Islet precursor cell (in vitro differentiated cells): ENCODE measurements around the gene ZNF555.
"Not testable (repeated sequence)": the region's sequence is repeated elsewhere in the genome, so short reads cannot be mapped to it uniquely, and the experiment has no call there.

Experiments used
- DNase-seq: peaks from one replicate; pipeline ENCODE4 v3.0.0-alpha.2; 2018

Gene ZNF555

DNA sequence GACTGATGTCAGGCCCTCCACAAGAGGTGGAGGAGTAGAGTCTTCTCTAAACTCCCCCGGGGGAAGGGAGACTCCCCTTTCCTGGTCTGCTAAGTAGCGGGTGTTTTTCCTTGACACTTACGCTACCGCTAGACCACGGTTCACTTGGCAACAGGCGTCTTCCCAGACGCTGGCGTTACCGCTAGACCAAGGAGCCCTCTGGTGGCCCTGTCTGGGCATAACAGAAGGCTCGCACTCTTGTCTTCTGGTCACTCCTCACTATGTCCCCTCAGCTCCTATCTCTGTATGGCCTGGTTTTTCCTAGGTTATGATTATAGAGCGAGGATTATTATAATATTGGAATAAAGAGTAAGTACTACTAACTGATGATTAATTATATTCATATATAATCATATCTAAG is 30.9 kb downstream of the ZNF555 start:
- not testable (repeated sequence) for DNase-seq

DNA sequence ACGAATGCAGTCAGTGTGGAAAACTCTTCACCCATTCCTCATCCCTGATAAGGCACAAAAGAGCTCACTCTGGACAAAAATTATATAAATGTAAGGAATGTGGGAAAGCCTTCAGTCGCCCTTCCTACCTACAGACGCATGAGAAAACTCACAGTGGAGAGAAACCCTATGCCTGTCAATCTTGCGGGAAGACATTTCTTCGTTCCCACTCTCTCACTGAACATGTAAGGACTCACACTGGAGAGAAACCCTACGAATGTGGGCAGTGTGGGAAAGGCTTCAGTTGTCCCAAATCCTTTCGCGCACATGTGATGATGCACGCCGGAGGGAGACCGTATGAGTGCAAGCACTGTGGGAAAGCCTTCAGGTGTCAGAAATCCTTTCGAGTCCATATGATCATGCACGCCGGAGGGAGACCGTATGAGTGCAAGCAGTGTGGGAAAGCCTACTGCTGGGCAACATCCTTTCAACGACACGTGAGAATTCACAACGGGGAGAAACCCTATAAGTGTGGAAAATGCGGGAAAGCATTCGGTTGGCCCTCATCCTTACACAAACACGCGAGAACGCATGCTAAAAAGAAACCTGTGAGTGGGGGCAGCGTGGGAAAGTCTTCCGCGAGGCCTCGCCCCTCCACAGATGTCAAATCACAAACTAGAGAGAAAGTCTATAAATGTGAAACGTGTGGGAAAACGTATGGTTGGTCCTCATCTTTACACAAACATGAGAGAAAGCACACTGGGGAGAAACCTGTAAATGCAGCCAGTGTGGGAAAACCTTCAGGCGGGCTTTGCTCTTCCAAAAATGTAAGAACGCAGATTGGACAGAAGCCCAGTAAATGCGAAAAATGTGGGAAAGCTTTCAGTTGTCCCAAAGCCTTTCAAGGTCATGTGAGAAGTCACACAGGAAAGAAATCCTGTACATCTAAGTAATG is 36.4 kb downstream of the ZNF555 start:
- no peak for DNase-seq

DNA sequence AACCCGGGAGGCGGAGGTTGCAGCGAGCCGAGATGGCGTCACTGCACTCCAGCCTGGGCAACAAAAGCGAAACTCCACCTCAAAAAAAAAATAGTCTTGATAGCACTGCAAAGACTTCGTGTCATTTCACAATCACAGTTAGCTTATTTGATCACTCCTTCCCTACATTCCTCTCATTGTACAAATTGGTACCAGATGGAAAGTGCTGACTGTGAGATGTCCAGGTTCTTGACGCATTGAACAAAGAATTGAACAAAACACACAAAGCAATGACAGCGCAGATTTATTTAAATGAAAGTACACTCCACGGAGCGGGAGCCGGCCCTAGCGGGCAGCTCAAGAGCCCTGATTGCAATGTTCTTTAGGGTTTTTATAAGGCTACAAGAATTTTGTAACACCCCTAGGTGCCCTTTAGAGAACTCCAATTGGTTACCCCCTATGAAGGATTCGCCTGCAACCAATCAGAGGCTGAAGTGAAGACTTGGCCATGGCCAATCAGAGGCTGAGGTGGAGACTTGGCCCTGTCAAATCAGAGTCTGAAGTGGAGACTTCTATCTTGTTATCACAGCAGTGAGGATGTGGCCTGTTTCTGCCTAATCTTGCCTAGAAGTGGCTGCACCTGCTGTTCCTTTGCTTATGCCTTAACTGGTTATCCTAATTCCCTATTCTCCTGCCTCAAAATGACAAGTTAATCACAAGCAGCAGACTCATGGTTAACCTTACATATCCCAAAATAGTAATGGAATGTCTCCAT is 42.6 kb downstream of the ZNF555 start:
- no peak for DNase-seq

DNA sequence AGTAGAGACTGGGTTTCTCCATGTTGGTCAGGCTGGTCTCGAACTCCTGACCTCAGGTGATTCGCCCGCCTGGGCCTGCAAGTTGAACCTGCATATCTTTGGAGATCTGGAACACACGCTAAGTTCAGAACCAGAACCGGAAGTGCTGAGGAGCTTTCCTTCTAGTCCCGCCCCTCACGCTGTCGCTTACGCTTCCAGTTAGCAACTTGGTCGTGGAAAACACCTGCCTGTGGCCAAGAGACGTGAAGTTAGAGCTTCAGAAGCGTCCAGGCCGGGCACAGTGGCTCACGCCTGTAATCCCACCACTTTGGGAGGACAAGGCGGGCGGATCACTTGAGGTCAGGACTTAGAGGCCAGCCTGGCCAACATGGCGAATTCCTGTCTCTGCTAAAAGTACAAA is 44.5 kb downstream of the ZNF555 start:
- DNase-seq: no peak

DNA sequence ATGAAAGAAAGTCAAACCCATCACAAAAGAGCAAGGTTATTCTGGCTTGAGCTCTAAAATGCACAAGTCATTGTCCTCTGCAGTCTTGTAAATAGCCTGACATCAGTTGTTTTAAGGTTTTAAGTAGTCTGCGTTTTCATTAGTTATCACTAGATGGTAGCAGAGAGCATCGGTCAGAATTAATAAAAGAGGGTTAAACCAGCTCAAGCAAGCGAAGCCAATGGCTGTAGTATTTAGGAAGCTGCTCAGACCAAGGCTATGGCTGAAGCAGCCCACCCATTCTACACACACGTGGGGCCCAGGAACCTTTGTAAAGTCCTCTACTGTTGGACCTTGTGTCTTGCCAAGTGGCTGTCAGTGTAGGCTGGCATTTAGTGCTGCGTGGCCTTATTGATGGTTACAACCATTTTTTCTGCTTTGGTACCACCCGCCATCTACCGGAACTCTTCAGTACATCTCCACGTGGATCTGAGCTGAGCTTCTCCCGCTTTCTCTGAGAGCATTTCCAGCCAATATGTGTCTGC is 46.2 kb downstream of the ZNF555 start:
- DNase-seq: no peak

DNA sequence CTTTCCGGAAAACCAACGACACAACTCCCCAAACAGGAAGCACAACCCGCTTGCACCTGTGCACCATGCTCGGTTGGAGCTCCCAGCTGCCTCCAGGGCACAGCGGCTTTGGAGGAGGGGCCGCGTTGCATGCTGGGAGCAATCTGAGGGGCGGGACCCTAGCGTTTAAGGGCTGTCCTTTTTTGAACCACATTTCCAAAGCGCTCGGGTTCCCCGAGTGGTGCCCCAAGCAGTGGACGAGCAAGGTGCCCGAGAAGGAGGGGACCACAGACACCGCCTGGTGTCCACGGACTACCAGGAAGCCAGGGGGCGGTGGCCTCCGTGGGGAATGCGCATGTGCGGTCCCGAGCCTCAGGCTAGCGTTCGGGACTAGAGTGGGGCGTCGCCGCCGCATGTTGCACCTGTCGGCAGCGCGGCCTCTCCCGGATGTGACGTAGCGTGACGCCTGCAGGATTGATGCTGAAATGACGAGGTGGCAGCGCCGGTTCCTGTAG is 47.5 kb downstream of the ZNF555 start:
- DNase-seq: no peak

DNA sequence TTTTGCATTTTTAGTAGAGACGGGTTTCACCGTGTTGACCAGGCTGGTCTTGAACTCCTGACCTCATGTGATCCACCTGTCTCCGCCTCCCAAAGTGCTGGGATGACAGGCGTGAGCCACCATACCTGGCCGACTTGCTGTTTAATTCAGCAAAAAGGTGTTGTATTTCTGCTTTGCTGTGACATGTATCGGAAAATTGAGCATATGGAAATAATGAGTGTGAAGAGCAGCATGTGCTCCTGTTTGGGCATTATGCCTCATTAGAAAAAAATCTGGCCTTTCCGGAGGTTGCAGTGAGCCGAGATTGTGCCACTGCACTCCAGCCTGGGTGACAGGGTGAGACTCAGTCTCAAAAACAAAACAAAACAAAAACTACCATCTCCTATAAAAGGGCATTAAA is 49.3 kb downstream of the ZNF555 start:
- not testable (repeated sequence) for DNase-seq

DNA sequence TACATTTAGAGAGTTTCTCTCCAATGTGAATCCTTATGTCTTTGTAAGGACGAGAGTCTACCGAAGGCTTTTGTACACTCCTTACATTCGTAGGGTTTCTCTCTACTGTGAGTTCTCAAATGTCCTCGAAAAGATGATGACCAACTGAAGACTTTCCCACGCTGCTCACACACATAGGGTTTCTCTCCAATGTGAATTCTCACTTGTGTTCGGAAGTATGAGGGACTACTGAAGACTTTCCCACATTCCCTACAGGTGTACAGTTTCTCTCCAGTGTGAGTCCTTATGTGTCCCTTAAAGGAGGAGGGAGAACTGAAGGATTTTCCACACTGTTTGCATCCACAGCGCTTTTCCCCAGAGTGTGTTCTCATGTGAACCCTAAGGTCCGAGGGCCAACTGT is 55.4 kb downstream of the ZNF555 start:
- DNase-seq: no peak

DNA sequence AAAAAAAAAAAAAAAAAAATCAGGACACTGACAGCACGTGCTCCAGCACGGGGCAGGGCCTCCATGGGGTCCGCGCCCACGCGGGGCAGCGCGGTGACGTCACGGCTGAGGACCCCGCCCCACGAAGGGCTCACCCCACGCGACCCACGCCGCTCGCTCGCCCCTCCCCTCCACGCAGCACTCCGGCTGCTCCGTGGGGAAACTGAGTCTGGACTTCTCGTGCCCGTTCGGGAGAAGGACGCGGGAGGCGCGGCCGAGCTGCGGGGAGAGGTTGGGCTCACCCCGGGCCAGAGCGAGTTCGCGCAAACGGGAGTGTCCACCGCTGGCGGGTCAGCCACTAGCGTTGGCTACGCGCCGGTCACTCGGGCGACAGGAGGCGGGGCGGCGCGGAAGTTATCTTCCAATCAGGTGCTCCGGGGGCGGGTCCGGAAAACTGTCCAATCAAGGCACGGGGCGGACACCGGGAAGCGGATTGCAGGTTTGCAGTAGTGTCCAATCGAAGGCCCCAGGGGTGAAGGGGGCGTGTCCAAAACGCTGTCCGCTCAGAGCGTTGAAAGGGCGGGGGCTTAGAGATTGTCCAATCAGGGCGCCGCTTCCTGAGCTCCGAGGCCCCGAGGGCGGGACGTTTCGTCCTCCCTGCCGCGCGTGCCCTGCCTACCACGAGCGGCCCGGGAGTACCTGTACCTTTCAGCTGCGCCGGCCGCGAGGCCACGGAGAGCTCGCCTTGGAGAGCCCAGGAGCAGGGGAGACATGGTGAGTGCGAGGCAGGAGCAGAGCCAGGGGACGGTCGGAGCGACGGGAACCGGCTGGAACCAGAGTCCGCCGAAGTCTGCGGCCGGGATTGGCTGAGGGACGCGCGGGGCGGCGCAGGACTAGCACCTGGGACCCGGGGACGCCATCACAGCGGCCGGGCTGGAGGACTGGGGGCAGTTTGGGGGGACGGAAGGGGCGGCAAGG is 59.3 kb downstream of the ZNF555 start, which contains the start of gene ZNF57:
TSS of gene ZNF57 (plus strand) at position 633 of the 957 bp plus-strand sequence. CDS start at position 751, 118 bp downstream.
- peak; percentile 99 for DNase-seq

DNA sequence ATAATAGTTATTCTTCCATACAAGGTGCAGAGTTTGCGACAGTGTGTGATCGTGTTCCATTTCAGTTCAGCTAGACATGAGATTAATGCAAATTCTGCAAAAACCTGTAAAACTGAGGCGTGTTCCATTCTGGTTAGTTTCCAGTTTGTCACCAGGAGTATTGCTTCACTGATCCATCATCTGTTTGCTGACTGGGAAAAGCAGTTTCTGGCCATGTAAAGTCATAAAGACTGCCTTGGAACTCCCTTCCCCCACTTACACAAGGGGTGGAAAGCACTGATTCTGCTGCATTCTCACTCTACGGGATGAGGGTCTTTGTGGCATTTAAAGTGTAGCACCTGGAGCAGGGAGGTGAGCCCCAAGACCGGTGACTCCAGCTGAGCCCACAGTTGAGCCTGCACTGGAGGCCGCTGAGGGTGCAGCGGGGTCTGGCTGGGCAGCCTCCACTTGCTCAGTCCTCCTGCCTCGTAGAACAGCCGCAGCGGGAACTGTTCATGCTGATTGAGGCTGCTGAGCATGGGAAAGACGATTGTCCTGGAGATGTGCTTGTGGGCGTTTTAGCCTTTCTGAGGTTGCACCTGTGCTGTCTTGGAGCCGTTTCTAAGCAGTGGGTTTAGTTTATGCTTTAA is 61.4 kb downstream of the ZNF555 start:
- DNase-seq: no peak

DNA sequence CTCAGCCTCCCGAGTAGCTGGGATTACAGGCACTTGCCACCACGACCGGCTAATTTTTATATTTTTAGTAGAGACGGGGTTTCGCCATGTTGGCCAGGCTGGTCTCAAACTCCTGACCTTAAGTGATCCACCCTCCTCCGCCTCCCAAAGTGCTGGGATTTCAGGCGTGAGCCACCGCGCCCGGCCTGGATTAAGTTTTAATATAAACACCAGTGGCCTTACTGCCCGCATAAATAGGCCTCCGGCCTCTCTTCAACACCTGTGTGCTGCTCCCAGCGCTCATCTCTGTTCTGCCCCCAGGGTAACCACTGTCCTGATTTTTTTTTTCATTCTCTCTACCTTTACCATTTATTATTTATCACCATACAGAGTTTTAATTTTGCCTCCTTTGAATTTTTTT is 62.1 kb downstream of the ZNF555 start:
- not testable (repeated sequence) for DNase-seq

DNA sequence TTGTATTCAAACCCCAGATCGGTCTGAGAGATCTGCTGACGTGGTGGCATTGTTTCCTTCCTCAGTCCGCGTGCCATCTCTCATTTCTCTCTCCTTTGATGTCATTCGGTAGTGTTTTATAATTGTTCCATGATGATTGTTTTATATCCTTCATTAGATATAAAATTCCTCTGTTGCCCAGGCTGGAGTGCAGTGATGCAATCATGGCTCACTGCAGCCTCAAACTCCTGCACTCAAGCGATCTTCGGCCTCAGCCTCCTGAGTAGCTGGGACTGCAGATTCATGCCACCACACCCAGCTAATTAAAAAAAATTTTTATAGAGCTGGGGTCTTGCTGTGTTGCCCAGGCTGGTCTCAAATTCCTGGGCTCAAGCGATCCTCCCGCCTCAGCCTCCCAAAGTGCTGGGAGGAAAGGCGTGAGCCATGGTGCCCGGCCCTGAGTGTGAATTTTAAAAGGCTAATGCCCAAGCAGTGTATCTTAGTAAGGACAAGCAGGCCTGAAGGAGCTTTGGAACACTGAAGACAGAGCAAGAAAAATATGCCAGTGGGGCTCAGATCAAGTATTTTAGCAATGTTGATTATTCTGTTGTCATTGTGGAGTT is 64.7 kb downstream of the ZNF555 start:
- no peak for DNase-seq

DNA sequence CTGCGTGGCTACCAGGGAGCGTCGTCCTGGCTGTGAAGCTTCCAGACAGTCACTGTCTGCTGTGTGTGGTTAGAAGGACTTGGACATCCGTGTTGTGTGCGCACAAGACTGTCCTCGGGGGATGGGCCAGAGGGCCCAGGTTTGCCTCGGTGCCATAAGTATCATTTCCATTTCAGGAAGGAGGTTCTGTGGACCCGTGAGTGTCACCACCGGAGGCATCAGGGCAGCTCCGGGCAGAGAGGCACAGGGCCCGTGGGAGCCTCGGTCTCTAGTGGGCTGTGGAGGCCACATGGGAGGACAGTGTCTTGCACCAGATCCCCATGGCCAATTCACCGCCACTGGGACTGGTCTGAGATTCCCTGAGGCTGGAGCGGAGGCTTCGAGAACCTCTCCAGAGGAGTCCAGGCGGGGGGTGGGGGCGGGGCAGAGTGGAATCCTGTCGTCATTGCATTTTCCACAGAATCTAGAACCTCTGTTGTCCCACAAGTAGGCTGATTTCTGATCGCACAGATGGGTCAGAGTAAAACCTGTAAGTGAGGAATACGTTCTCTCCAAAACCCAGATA is 65.4 kb downstream of the ZNF555 start:
- no peak for DNase-seq
